Stimulated activated CD4-positive, alpha-beta T cell treated with anti-CD3 and anti-CD28 coated beads, TNF-alpha, amount 100 ng/mL, for 4 hours (primary cell): ENCODE data around the gene EEF1AKMT3.

ENCODE experiments used
- DNase-seq, 3 experiments: peaks; one replicate each; pipeline ENCODE4 v3.0.0-alpha.2; 2020; ENCODE audit warnings: low read depth in 3 of 3

The EEF1AKMT3 gene

GRCh38 chr12:57772429-57773322 lies at the start of gene EEF1AKMT3:
Gene EEF1AKMT3 (plus strand): TSS chr12:57772614. CDS start chr12:57772725, 111 bp downstream.
- DNase-seq: no peak

DNA sequence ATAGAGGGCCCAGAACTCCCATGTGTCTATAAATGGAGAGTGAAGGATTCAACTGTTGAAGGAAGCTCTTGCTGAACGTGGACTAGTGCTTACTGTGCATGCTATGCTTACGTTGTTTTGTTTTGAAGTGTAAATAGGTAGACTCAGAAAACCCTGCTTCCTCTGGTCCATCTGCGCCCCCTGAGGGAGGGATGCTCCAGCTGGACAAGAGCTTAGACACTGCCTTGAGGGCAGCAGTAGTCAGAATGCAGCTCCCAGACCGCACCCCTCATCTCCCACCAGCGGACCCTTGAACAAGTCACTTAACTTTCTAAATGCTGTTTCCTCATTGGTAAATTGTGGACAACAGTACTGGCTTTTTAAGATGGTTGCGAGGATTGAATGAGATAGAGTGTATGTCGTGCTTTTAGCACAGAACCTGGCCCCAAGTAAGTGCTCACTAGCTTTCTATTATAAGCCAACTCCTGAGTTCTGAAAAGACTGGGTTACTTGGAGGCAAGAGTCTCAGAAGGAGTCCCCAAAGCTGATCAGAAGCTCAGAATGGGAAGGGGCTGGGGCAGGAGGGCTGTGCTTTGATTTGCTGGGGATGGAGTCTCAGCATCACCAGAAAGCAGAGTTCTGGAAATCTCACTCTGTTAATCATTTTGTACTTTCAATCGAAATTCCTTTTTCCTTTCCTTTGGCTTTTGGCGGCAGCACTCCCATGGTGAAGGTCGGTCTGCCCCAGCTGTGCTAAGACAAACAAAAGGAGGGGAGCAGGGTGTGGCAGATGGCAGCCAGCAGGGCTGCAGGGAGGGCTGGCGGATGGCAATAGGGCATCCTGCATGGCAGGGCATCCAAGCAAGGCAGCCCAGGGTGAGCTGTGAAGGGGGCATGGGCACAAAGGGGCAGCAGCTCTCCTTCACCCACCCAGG lies 49.4 kb upstream of the EEF1AKMT3 start:
- DNase-seq: no peak

DNA sequence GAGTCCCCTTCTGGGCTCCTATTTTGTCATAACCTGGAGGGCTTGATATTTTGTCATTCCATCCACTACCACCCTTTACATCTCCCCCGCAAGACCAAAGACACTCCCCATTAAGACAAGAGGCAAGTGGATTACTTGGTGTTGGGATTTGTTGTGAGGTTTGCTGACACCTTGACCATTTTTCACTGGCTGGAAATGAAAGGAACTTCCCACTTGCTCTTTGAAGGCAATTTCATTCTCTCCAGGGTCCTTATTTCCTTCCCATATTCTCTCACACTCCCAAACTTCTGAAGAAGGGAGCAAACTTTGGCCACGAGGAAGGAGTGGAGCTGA lies 48.8 kb upstream of the EEF1AKMT3 start:
- DNase-seq: no peak

GRCh38 chr12:57724003-57724935 lies 48.1 kb upstream of the EEF1AKMT3 start:
- no peak for DNase-seq

GRCh38 chr12:57724936-57725740 lies 47.3 kb upstream of the EEF1AKMT3 start:
- DNase-seq: no peak

GRCh38 chr12:57725851-57726150 lies 46.6 kb upstream of the EEF1AKMT3 start:
- no peak for DNase-seq

DNA sequence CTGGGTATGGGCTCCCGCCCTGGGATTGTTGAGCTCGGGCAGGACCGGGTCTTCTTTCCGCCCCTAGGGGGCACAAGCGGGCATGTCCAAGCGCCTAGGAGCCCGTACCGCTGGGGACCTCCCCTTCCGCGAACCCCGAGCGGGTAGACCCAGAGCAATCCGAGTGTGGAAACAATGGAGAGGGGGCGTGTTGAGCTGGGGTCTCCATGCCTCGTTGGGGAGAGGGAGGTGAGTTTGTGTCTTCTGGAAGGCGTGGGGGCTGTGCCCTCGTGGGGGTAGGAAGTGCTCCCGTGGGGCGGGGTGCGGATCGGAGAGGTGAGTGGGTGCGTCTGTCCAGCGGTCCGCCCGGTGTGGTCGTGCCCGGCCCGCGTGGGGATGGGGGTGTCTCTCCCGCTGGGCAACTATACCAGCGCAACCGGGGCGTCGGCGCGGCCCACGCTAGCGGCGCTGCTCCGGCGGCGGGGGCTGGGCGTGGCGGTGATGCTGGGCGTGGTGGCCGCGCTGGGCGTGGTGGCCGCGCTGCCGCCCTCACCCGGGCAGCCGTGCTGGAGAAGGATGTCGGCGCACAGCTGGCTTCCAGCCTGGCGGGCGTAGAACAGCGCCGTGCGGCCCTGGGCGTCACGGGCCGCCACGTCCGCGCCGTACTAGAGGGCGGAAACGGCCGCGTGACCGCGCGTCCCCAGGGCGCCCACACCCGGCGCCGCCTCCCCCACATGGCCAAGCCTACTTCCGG lies 46.1 kb upstream of the EEF1AKMT3 start:
- no peak for DNase-seq

- DNase-seq: no peak
Measured at GRCh38 chr12:57726884-57727757, 45.3 kb upstream of the EEF1AKMT3 start.

GRCh38 chr12:57727758-57728395 lies 44.5 kb upstream of the EEF1AKMT3 start:
- DNase-seq: no peak

GRCh38 chr12:57729321-57729844 lies 43.0 kb upstream of the EEF1AKMT3 start:
- DNase-seq: no peak

GRCh38 chr12:57730336-57731067 lies 41.9 kb upstream of the EEF1AKMT3 start:
- DNase-seq: no peak

DNA sequence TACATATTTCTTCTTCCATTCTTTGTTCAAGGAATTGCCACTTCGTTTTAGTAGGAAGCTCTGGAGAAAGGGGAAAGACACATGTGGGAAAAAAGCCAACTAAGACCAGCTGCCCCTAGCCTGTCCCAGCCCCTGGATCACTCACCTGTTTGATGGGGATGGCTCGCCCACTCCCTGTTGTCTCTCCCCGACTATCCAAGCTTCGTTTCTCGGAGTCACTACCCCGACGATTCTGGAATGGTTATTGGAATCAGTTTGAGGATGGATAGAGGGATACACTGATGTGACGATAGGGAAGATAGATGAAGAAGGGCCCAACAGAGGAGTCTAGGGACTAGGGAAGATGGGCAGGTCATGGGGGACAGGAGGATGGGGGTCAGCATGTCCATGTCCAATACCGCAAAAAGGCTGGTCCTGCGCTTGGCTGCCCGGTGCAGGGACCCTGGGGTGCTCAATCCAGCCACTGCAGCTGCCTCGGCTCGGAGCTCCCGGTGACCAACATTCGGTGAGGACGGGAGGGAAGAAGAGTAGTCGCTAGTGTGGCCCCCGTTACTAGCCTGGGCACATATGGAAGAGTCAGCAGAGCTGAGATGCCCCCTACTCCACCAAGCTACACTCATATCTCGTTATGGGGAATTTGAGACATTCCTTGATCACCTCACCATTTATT lies 40.9 kb upstream of the EEF1AKMT3 start:
- no peak for DNase-seq

- no peak for DNase-seq
Measured at GRCh38 chr12:57732270-57732669, 40.1 kb upstream of the EEF1AKMT3 start.

- DNase-seq: no peak
Measured at GRCh38 chr12:57732726-57733593, 39.5 kb upstream of the EEF1AKMT3 start.

GRCh38 chr12:57733928-57734327 lies 38.5 kb upstream of the EEF1AKMT3 start:
- DNase-seq: no peak

GRCh38 chr12:57734591-57734990 lies 37.8 kb upstream of the EEF1AKMT3 start:
- no peak for DNase-seq
